ENCODE data around the gene SLIT3.

SLIT3 gene

DNA sequence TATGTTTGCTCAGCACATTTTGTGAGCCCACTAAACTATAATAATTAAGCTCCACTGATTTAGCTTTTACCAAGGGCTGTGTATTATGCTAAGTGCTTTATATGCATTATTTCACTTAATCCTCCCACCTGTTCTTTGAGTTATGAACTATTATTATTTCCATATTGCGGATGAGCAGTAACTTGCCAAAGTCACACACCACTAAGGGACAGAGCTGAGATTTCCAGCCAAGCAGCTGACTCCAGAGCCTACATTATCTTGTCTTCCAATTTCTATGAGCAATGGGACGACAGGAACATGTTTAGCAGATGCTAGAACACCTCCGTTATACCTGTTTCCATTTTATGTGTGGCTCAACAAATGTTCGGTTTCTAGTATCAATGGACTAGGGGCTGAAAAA is 484.3 kb downstream of the SLIT3 start:
- DNase-seq (ENCODE audit: low read depth in 1 of 2, low spot score in 1 of 2): no peak

DNA sequence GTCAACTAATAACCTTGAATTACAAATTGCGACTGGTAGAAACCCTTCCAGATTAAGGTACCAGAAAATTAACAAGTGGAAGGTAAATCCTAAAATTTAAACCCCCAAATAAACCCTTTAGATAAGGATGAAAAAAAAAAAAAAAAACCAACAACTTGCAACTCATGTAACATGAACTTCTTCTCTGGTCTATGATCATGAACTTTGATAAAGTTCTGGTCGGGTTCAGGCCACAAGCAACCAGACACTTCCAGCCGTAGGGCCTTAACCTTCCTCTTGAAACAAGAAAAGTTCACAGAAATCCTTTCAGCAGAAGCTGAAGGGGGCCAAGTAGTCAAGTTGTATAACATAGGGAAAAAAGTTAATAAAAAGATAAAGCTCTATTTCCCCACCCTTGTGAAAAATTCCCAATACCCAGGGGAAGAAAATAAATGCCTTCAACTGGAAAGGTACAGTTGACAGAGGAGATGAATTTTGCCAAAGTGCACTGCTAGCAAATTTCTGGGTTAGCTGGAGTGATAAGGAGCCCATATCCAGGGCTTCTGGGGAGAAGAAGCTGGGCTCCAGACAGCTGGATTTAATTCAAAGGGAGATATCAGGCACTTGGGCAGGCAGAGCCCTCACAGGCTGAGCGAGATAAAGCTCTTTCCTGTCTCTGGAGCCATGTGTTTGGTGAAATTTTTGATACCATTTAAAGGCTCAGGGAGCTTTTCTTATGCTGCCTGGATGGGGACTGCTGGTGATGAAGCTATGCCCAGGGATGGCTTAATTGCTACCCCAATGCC is 487.6 kb downstream of the SLIT3 start:
- DNase-seq (ENCODE audit: low read depth in 1 of 2, low spot score in 1 of 2): no peak

DNA sequence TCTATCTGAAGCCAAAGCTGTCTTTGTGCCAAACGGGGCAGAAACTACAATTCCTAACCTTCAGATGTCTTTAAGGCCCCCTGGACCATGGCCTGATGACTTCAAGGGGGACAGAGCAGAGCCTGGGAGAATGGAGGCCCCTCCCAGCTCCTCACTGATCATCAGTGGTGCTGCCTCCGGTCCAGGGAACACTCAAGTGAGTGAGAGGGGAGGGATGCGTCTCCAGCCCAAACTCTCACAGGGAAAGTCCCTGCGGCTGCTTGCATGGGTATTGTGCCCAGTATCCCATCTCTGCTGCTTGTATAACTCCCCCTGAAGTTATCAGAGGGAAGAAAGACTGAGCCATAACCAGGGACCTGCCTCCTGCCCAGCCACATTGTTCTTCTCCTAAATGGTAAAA is 490.3 kb downstream of the SLIT3 start:
- no peak for DNase-seq (ENCODE audit: low read depth in 1 of 2, low spot score in 1 of 2)

DNA sequence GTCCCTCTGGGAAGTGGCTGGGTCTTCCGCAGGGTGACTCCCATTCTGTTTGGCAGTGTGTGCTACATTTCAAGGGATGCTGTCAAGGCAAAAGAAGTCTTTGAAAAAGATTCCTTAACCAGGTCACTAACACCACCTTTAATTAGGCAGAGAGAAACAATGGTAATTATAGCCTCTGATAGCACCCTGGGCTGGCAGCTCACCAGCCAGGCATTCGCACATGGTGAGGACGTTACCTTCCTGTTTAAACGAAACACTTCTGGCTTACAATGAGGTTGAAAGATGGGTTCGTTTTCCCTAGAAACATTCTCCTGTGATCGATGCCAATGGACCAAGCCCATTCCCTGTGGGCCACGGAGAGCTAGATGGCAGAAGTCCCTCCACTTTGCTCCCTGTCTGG is 491.7 kb downstream of the SLIT3 start:
- DNase-seq (ENCODE audit: low read depth in 1 of 2, low spot score in 1 of 2): no peak

DNA sequence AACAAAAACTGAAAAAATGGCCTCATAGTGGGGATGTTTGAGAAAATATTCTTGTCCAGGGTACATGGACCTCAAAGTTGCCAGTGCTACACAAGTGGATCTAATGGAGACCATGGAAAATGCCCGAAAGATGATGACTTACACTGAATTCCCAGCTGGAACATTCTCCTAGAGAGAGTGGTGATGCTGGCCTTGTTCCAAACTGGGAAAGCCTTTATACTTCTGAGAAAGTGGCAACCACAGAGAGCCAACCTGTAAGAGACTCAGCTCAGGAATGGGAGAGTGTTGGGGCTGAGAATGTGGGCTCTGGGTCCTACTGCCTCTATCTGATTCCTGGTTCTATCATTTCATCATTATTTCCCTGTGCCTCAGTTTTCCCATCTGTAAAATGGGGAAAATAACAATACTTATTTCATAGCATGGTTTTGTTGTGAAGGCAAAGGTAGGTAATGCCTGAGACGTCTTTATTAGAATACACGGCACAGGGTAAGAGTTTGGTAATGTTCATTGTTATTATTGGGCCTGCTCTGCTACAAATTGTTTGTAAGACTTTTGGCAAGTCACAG is 492.8 kb downstream of the SLIT3 start:
- no peak for DNase-seq (ENCODE audit: low read depth in 1 of 2, low spot score in 1 of 2)

DNA sequence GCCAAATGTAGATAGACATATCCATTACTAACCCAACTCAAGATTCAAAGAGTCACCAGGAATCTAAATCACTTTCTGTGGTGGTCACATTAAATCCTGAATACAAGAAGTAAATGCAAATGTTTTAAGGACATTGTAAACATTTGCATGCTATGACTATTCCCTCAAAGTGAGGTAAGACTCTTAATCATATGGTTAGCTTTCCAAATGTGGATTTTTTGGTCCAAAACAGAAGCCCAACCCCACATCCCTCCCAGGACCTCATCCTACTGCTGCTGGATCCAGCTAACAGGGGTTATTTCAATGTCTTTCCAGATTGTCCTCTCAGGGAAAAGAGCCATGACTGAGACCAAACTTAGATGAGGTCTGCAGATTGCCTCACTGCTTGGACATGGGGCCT is 493.7 kb downstream of the SLIT3 start:
- DNase-seq (ENCODE audit: low read depth in 1 of 2, low spot score in 1 of 2): no peak

DNA sequence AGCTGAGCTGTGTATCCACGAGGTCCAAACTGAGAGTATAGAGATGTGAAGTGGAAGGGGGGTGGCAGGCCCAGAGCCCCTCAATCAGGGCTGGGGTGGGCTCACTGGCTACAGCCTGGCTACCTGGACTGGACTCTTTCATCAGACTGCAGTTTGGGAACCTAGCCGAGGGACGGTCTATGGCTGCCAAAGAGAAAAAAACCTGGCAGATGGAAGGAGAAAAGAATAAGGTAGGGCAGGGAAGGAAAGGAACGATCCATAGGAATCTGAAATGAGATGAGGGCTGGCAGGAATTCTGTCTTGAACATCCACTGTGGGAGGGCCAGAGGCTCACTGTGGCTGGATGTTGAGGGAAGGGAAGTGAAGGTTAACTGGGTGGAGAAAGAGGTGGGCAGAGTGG is 497.4 kb downstream of the SLIT3 start:
- DNase-seq (ENCODE audit: low read depth in 1 of 2, low spot score in 1 of 2): no peak

DNA sequence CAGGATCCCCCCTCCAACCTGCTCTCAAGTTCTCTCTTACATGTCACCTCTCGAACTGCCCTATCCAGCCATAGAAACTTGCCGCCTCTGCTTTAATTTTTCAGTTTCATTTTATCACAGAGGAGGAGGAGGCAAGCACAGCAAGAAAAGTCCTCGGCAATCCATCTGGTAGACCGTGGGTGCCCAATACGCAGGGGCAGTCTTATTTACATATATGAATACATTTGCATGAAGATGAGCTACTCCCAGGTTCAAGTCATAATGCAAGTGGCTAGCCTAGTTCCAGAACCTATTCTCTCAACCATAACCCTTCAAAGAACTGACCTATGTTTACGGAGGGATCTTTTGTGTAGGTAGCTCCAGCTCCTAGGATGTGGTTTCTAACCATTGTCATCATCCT is 498.6 kb downstream of the SLIT3 start:
- no peak for DNase-seq (ENCODE audit: low read depth in 1 of 2, low spot score in 1 of 2)

- no peak for DNase-seq (ENCODE audit: low read depth in 1 of 2, low spot score in 1 of 2)
Observed at GRCh38 chr5:168801567-168801966, 499.4 kb downstream of the SLIT3 start.

- DNase-seq (ENCODE audit: low read depth in 1 of 2, low spot score in 1 of 2): no peak
Observed at GRCh38 chr5:168800701-168801100, 500.2 kb downstream of the SLIT3 start.

- DNase-seq (ENCODE audit: low read depth in 1 of 2, low spot score in 1 of 2): no peak
Observed at GRCh38 chr5:168798065-168799023, 502.6 kb downstream of the SLIT3 start.

- DNase-seq (ENCODE audit: low read depth in 1 of 2, low spot score in 1 of 2): no peak
Observed at GRCh38 chr5:168796593-168797580, 504.1 kb downstream of the SLIT3 start.

DNA sequence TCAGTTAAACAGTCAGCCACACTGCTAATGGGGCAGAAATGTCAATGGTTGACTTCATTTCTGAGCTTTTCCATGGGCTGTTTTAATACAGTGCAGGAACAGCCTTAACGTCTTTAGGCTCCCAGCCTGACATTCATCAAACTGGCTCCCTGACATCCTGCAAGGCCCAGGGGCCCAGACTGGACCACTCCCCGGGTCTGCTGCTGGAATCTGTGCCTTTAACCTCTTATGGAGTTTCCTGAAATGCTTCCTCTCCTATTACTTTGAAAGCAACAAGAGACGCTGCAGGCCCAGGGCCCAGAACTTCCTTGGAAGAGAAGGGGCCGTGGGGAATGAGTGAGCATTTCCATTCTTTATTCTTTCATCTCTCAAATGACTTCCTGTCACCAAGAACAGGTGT is 504.9 kb downstream of the SLIT3 start:
- no peak for DNase-seq (ENCODE audit: low read depth in 1 of 2, low spot score in 1 of 2)

DNA sequence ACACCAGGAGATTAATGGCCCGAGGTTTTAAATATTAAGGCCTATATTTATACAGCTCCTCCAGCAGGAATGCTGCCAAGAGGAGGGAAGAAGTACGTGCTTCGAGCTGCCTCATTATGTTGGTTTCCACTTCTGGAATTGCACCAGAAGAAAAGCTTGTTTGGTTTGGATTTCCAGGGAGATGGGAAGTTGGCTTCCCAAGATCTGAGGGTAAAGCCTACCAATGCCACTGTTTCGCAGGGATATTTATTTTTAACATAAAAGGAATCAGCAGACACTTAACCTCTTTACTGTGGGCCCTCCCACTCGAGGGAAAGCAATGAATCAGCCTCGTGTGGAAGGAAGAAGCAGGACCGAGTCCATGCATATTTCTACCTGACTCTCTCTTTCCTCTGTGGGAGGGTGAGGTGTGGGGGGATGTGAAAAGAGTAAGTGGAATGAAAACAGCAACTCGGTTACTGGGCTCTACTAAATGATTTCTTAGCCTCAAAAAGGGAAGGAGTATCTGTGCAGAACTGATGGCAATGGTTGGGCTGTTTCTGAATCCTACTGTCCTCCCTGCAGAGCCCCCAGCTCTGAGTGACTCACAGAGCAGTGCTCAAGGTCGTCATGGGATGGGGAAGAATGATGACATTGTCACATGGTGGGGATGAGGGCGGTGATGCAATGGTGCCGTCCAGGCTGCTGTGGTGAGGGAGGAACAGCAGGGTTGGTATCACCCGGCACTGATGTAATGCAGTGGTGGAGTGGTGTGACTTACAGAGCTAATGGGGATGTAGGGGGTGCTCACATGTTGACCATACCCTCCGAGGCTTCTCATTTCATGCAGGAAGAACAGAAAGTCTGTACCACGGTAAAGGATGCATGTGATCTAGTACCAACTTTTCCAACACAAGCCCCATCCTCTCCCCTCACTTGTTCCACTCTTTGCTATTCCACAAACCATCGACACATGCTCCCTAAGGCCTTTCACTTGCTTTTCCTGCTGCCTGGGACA is 506.8 kb downstream of the SLIT3 start:
- DNase-seq (ENCODE audit: low read depth in 1 of 2, low spot score in 1 of 2): no peak

- no peak for DNase-seq (ENCODE audit: low read depth in 1 of 2, low spot score in 1 of 2)
Observed at GRCh38 chr5:168792678-168793077, 508.3 kb downstream of the SLIT3 start.

- DNase-seq (ENCODE audit: low read depth in 1 of 2, low spot score in 1 of 2): no peak
Observed at GRCh38 chr5:168790671-168791250, 510.2 kb downstream of the SLIT3 start.

GRCh38 chr5:168790002-168790635 is 510.8 kb downstream of the SLIT3 start:
- DNase-seq (ENCODE audit: low read depth in 1 of 2, low spot score in 1 of 2): no peak

- DNase-seq (ENCODE audit: low read depth in 1 of 2, low spot score in 1 of 2): no peak
Observed at GRCh38 chr5:168788786-168789185, 512.2 kb downstream of the SLIT3 start.

- DNase-seq (ENCODE audit: low read depth in 1 of 2, low spot score in 1 of 2): no peak
Observed at GRCh38 chr5:168788107-168788506, 512.8 kb downstream of the SLIT3 start.

Measured in stimulated activated CD4-positive, alpha-beta T cell treated with anti-CD3 and anti-CD28 coated beads, Interleukin-15, amount 100 ng/mL, for 1 hour (primary cell).